Upper lobe of left lung (tissue), 6 donors: Measurements from ENCODE around the gene WDR6. TPM values are rescaled to one million over a fixed set of nuclear protein-coding genes. Genes with fewer than 3 reads are reported as not detected.
A peak's percentile ranks its signal among the peaks of the same experiment; 100 is the strongest.

Experiments
- ATAC-seq, 2 donors: fragments of 200-7000 bp; cut with Tn5 transposase; one replicate each; pipeline ENCODE4 v1.9.1; 2022; ENCODE audit warnings: mild to moderate bottlenecking in 2 of 2, moderate library complexity in 2 of 2; ENCODE audit not compliant: low FRiP score in 2 of 2
- DNase-seq, 2 donors: peaks; one replicate each; pipeline ENCODE4 v3.0.0-alpha.2; 2019 to 2020
- H3K27ac ChIP-seq, 4 donors: fragments of 200-600 bp; sonication (generic); one replicate each; pipeline ENCODE4 v1.5.1; 2016 to 2019
- H3K27me3 ChIP-seq, 4 donors: fragments of 200-600 bp; sonication (generic); one replicate each; pipeline ENCODE4 v1.5.1; 2017 to 2019
- H3K36me3 ChIP-seq, 4 donors: fragments of 200-600 bp; sonication (generic); one replicate each; pipeline ENCODE4 v1.5.1; 2016 to 2019
- H3K4me1 ChIP-seq, 4 donors: fragments of 200-600 bp; sonication (generic); one replicate each; pipeline ENCODE4 v1.5.1; 2018 to 2019
- H3K4me3 ChIP-seq, 4 donors: fragments of 200-600 bp; sonication (generic); one replicate each; pipeline ENCODE4 v1.5.1; 2017 to 2019; ENCODE audit warnings: mild to moderate bottlenecking in 2 of 4, moderate library complexity in 1 of 4
- H3K9me3 ChIP-seq, 4 donors: fragments of 200-600 bp; sonication (generic); one replicate each; pipeline ENCODE4 v1.5.1; 2018 to 2019
- CTCF ChIP-seq, 6 experiments: fragments of 450-650 bp in 4 of 6; fragments of 200-600 bp in 2 of 6; sonication (generic) in 2 of 6; IDR thresholded peaks; one replicate each; pipeline ENCODE4 v1.5.1; 2016 to 2019; ENCODE audit warnings: antibody characterized with exemption in 6 of 6
- EP300 ChIP-seq, 4 donors: sonication (generic); formaldehyde crosslinking; IDR thresholded peaks; one replicate each; pipeline ENCODE4 v1.5.1; 2017; ENCODE audit warnings: antibody characterized with exemption in 4 of 4, control low read depth in 2 of 4
- POLR2A ChIP-seq, 4 donors: fragments of 450-650 bp; IDR thresholded peaks; one replicate each; pipeline ENCODE4 v1.5.1; 2016 to 2017; ENCODE audit warnings: antibody characterized with exemption in 4 of 4, mild to moderate bottlenecking in 2 of 4
- POLR2AphosphoS5 ChIP-seq, 2 donors: sonication (generic); formaldehyde crosslinking; IDR thresholded peaks; one replicate each; pipeline ENCODE4 v1.5.1; 2017; ENCODE audit warnings: antibody characterized with exemption in 2 of 2
- WGBS, 2 donors: methylation state at CpG; one replicate each; pipeline ENCODE4 v1.1.5; 2017 to 2018; 5-methylcytosine and 5-hydroxymethylcytosine counted together
- total RNA-seq, 6 donors: library from RNA; depleted of rRNA in 4 of 6; stranded (reverse); fragments of >200 nt in 4 of 6; gene quantifications; one replicate each; pipeline versions ENCODE4 v1.1.0 to v1.2.1, GENCODE V29; 2016 to 2021
- donor health status: DM: no; HTN: no; CAD: no; lungs with moderate emphysema.
- donor health status: DM: no; HTN: yes; CAD: no; lungs with severe emphysema.

The WDR6 gene
- total RNA-seq, 6 donors from 2014 or later, result 100 to 279 (median 123) TPM

GRCh38 chr3:49023775-49024174, 16.6 kb downstream of the WDR6 start:
- H3K9me3 ChIP-seq, result no peaks in the 10 kb centered on the region
- 91 to 100% methylated on average over 2 to 4 of the region's 4 CpGs for WGBS, 2 donors
- no peak for DNase-seq
- peaks cover 13 to 48% (median 36%) of the 10 kb centered on the region in 4 donors for H3K36me3 ChIP-seq
- peaks cover 38 to 53% (median 42%) of the 10 kb centered on the region in 4 donors for H3K4me1 ChIP-seq
- TF ChIP-seq EP300 (IDR thresholded peaks at IDR 0.05) (no peak), CTCF (IDR thresholded peaks at IDR 0.05) (no peak), POLR2AphosphoS5 (IDR thresholded peaks at IDR 0.05) (no peak), POLR2A (IDR thresholded peaks at IDR 0.05) (no peak)
- no peak overlapping the region for H3K27ac ChIP-seq
- H3K4me3 ChIP-seq, result no peak overlapping the region
- no peak for ATAC-seq
- no peaks in the 10 kb centered on the region for H3K27me3 ChIP-seq

- DNase-seq (no peak), ATAC-seq (no peak)
- TF ChIP-seq CTCF (IDR thresholded peaks at IDR 0.05) (no peak), EP300 (IDR thresholded peaks at IDR 0.05) (no peak), POLR2AphosphoS5 (IDR thresholded peaks at IDR 0.05) (no peak), POLR2A (IDR thresholded peaks at IDR 0.05) (no peak)
- no peaks in the 10 kb centered on the region for H3K27me3 ChIP-seq
- H3K36me3 ChIP-seq, result peaks cover 13 to 48% (median 36%) of the 10 kb centered on the region in 4 donors
- H3K27ac ChIP-seq, result no peak overlapping the region
- H3K9me3 ChIP-seq, result no peaks in the 10 kb centered on the region
- H3K4me1 ChIP-seq, result peaks cover 34 to 51% (median 38%) of the 10 kb centered on the region in 4 donors
- no peak overlapping the region for H3K4me3 ChIP-seq
- WGBS, 2 donors, result 63 to 81% methylated on average over 1 to 5 of the region's 5 CpGs
Observed at GRCh38 chr3:49024449-49024848, 17.3 kb downstream of the WDR6 start.

- WGBS, 2 donors, result 78 to 79% methylated on average over 7 to 12 of the region's 13 CpGs
Observed at GRCh38 chr3:49025005-49025792, 18.0 kb downstream of the WDR6 start.

GRCh38 chr3:49025793-49026520, 18.8 kb downstream of the WDR6 start:
- TF ChIP-seq EP300 (IDR thresholded peaks at IDR 0.05) (no peak), POLR2AphosphoS5 (IDR thresholded peaks at IDR 0.05) (no peak), CTCF (IDR thresholded peaks at IDR 0.05) (no peak), POLR2A (IDR thresholded peaks at IDR 0.05) (no peak)
- no peak for ATAC-seq
- 100% methylated on average over 8 of the region's 8 CpGs; no CpG with 5 or more reads in 1 of the 2 donors for WGBS, 2 donors
- Histone ChIP-seq H3K4me3 (no peak overlapping the region), H3K9me3 (no peaks in the 10 kb centered on the region), H3K27ac (no peak overlapping the region), H3K4me1 (peaks cover 23 to 37% (median 29%) of the 10 kb centered on the region in 4 donors), H3K36me3 (peaks cover 13 to 56% (median 41%) of the 10 kb centered on the region in 4 donors), H3K27me3 (no peaks in the 10 kb centered on the region)
- DNase-seq, result peak in 1 of 2 donors; percentile 80

More at GRCh38 chr3:49025005-49025792, 18.0 kb downstream of the WDR6 start:
- TF ChIP-seq POLR2AphosphoS5 (IDR thresholded peaks at IDR 0.05) (no peak), EP300 (IDR thresholded peaks at IDR 0.05) (no peak), CTCF (IDR thresholded peaks at IDR 0.05) (no peak), POLR2A (IDR thresholded peaks at IDR 0.05) (peak in 1 of 4 donors; percentile 13)
- Histone ChIP-seq H3K27ac (no peak overlapping the region), H3K4me1 (peaks cover 26 to 44% (median 33%) of the 10 kb centered on the region in 4 donors), H3K4me3 (no peak overlapping the region), H3K9me3 (no peaks in the 10 kb centered on the region), H3K27me3 (no peaks in the 10 kb centered on the region), H3K36me3 (peaks cover 13 to 48% (median 38%) of the 10 kb centered on the region in 4 donors)
- no peak for DNase-seq
- ATAC-seq, result no peak
